Tibial nerve (tissue), 3 donors: ENCODE data around the gene ADAMTS2.

Experiments used
- POLR2A ChIP-seq, 2 donors: fragments of 450-650 bp; IDR thresholded peaks; one replicate each; pipeline ENCODE4 v1.6.1; 2017; ENCODE audit warnings: antibody characterized with exemption in 2 of 2, mild to moderate bottlenecking in 2 of 2, moderate library complexity in 2 of 2
- TF ChIP-seq, protein P1 (sequence below), 5 experiments: fragments of 200-600 bp in 3 of 5; fragments of 450-650 bp in 2 of 5; sonication (generic) in 3 of 5; IDR thresholded peaks; one replicate each; pipeline ENCODE4 v1.5.1; 2016 to 2019; ENCODE audit warnings: antibody characterized with exemption in 5 of 5, mild to moderate bottlenecking in 3 of 5, moderate library complexity in 2 of 5

DNA sequence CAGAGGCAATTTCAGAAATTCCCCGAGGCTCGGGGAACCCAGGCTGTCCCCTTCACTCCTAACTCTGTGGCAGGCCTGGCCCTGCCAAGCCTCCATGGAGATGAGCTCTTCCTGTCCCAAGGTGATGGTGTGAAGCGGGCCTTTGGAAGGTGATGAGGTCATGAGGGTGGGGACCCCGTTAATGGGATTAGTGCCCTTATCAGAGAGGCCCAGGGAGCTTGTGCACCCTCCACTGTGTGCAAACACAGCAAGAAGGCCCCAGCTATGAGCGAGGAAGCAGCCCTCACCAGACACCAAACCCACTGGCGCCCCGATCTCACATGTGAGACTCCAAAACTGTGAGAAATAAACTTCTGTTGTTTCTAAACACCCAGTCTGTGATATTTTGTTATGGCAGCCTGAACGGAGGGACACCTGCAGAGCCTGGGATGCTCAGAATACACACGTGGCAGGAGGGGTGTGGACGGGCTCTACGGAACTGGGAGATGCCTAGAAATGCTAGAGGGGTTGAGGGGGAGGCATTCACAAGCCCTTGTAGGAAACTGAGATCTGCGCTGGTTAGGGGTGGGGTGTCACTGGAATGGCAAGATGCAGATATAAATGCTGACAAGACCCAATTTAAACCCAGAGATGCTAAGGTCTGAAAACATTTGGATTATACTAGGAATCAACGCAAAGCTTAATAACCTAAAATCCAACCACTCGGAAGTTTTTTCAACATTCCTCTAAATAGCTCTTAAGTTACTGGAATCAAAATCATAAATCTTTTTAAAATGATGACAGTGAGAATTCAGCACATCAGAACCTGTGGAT, 46.9 kb downstream of the ADAMTS2 start:
- TF ChIP-seq, protein P1, sequence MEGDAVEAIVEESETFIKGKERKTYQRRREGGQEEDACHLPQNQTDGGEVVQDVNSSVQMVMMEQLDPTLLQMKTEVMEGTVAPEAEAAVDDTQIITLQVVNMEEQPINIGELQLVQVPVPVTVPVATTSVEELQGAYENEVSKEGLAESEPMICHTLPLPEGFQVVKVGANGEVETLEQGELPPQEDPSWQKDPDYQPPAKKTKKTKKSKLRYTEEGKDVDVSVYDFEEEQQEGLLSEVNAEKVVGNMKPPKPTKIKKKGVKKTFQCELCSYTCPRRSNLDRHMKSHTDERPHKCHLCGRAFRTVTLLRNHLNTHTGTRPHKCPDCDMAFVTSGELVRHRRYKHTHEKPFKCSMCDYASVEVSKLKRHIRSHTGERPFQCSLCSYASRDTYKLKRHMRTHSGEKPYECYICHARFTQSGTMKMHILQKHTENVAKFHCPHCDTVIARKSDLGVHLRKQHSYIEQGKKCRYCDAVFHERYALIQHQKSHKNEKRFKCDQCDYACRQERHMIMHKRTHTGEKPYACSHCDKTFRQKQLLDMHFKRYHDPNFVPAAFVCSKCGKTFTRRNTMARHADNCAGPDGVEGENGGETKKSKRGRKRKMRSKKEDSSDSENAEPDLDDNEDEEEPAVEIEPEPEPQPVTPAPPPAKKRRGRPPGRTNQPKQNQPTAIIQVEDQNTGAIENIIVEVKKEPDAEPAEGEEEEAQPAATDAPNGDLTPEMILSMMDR (IDR thresholded peaks at IDR 0.05): no peak
- TF ChIP-seq POLR2A (IDR thresholded peaks at IDR 0.05): no peak
